ENCODE data around the gene ROCK2. TPM values are rescaled to one million over a fixed set of nuclear protein-coding genes. Genes with fewer than 3 reads are reported as not detected.

The ROCK2 gene
- polyA plus RNA-seq, 3 donors, result 2.8 to 10.2 (median 4.3) TPM

DNA sequence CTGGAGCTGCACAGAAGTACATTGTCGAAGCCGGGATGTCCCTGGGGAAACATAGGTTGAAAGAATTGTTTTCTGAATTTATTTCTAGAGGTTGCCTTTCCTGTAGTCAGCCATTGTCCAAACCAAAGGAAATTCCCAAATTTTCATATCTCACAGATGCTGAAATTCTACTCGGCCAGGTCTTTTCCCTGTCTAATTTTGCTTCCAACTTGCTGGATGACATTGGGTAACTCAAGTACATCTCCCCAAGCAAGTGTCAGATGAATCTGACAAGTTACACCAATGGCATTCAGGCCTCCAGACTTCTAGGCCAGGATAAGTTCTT lies 47.5 kb upstream of the ROCK2 start:
- TF ChIP-seq, protein P1, sequence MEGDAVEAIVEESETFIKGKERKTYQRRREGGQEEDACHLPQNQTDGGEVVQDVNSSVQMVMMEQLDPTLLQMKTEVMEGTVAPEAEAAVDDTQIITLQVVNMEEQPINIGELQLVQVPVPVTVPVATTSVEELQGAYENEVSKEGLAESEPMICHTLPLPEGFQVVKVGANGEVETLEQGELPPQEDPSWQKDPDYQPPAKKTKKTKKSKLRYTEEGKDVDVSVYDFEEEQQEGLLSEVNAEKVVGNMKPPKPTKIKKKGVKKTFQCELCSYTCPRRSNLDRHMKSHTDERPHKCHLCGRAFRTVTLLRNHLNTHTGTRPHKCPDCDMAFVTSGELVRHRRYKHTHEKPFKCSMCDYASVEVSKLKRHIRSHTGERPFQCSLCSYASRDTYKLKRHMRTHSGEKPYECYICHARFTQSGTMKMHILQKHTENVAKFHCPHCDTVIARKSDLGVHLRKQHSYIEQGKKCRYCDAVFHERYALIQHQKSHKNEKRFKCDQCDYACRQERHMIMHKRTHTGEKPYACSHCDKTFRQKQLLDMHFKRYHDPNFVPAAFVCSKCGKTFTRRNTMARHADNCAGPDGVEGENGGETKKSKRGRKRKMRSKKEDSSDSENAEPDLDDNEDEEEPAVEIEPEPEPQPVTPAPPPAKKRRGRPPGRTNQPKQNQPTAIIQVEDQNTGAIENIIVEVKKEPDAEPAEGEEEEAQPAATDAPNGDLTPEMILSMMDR (IDR thresholded peaks at IDR 0.05), result no peak
- H3K4me3 Mint-ChIP-seq, result no peak overlapping the region
- Histone ChIP-seq H3K27ac (ENCODE audit: low read depth in 1 of 2, low read length in 2 of 2) (no peak overlapping the region), H3K36me3 (replicated peaks in 1 of 2; ENCODE audit: control insufficient read depth in 1 of 2, insufficient read depth in 2 of 2, low read length in 2 of 2) (no peaks in the 10 kb centered on the region), H3K4me1 (ENCODE audit: control insufficient read depth in 1 of 2, insufficient read depth in 2 of 2, low read length in 2 of 2) (peaks cover 3 to 5% of the 10 kb centered on the region in 2 donors), H3K4me2 (replicated peaks; ENCODE audit: extremely low read depth, low read length, poor library complexity, severe bottlenecking) (no peak overlapping the region), H3K9me3 (replicated peaks in 1 of 2; ENCODE audit: control insufficient read depth in 1 of 2, insufficient read depth in 1 of 2, low read length in 2 of 2) (no peaks in the 10 kb centered on the region), H3K79me2 (ENCODE audit: insufficient read depth, low read length) (no peaks in the 10 kb centered on the region), H3K4me3 (replicated peaks in 1 of 3; ENCODE audit: low read depth in 2 of 3, low read length in 3 of 3) (no peak overlapping the region), H3K27me3 (ENCODE audit: control insufficient read depth in 2 of 2, insufficient read depth in 2 of 2, low read length in 2 of 2) (no peaks in the 10 kb centered on the region), H2AFZ (ENCODE audit: insufficient read depth, low read depth, low read length, poor library complexity, severe bottlenecking) (no peak overlapping the region), H3K9ac (ENCODE audit: insufficient read depth, low read length, poor library complexity, severe bottlenecking) (no peak overlapping the region), H4K20me1 (ENCODE audit: insufficient read depth, low read length) (no peaks in the 10 kb centered on the region)
- DNase-seq, result no peak
- intact Hi-C loops (cut with micrococcal nuclease), result no loop called here
- no peaks in the 10 kb centered on the region for H3K36me3 Mint-ChIP-seq
- no peaks in the 10 kb centered on the region for H3K9me3 Mint-ChIP-seq
- peaks cover 0 to 2% (median 2%) of the 10 kb centered on the region in 3 donors for H3K27me3 Mint-ChIP-seq (ENCODE audit: low read depth in 3 of 3)
- no peak overlapping the region for H3K27ac Mint-ChIP-seq
- 83% methylated on average over 1 of the region's 3 CpGs for WGBS (ENCODE audit: insufficient coverage)
- H3K4me1 Mint-ChIP-seq, result peaks cover 8% of the 10 kb centered on the region

DNA sequence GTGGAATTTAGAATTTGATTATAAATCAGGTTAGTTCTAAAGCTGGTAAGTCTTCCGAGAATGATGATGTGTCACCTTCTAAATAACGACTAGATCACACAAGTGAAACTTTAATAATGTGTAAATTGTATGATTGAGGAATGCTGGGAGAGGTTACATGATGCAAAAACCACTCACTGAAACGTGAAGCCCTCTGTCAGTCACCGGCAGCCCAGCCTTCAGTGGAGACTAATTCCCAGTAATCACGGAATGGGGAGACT lies 45.9 kb upstream of the ROCK2 start:
- 86% methylated on average over 3 of the region's 5 CpGs for WGBS (ENCODE audit: insufficient coverage)
- Mint-ChIP-seq H3K36me3 (no peaks in the 10 kb centered on the region), H3K9me3 (peaks cover 0 to 2% (median 0%) of the 10 kb centered on the region in 7 donors), H3K4me1 (peaks cover 17% of the 10 kb centered on the region), H3K27ac (peak overlapping the region in 1 of 7 donors; percentile 79), H3K4me3 (no peak overlapping the region), H3K27me3 (ENCODE audit: low read depth in 3 of 3) (peaks cover 0 to 2% (median 0%) of the 10 kb centered on the region in 3 donors)
- DNase-seq, result no peak
- intact Hi-C loops (cut with micrococcal nuclease), result no loop called here
- H3K4me3 ChIP-seq (replicated peaks in 1 of 3; ENCODE audit: low read depth in 2 of 3, low read length in 3 of 3), result no peak overlapping the region
- H3K27ac ChIP-seq (ENCODE audit: low read depth in 1 of 2, low read length in 2 of 2), result no peak overlapping the region
- TF ChIP-seq, protein P1 (IDR thresholded peaks at IDR 0.05), result no peak
- H3K79me2 ChIP-seq (ENCODE audit: insufficient read depth, low read length), result no peaks in the 10 kb centered on the region
- no peaks in the 10 kb centered on the region for H3K36me3 ChIP-seq (replicated peaks in 1 of 2; ENCODE audit: control insufficient read depth in 1 of 2, insufficient read depth in 2 of 2, low read length in 2 of 2)
- H3K27me3 ChIP-seq (ENCODE audit: control insufficient read depth in 2 of 2, insufficient read depth in 2 of 2, low read length in 2 of 2), result no peaks in the 10 kb centered on the region
- no peaks in the 10 kb centered on the region for H4K20me1 ChIP-seq (ENCODE audit: insufficient read depth, low read length)
- no peak overlapping the region for H3K9ac ChIP-seq (ENCODE audit: insufficient read depth, low read length, poor library complexity, severe bottlenecking)
- no peak overlapping the region for H2AFZ ChIP-seq (ENCODE audit: insufficient read depth, low read depth, low read length, poor library complexity, severe bottlenecking)
- H3K4me1 ChIP-seq (ENCODE audit: control insufficient read depth in 1 of 2, insufficient read depth in 2 of 2, low read length in 2 of 2), result peaks cover 3 to 5% of the 10 kb centered on the region in 2 donors
- no peak overlapping the region for H3K4me2 ChIP-seq (replicated peaks; ENCODE audit: extremely low read depth, low read length, poor library complexity, severe bottlenecking)
- no peaks in the 10 kb centered on the region for H3K9me3 ChIP-seq (replicated peaks in 1 of 2; ENCODE audit: control insufficient read depth in 1 of 2, insufficient read depth in 1 of 2, low read length in 2 of 2)
